SU-DHL-6 (cell line): Measurements from ENCODE around the gene LTB4R.

Experiments used
- H2AFZ ChIP-seq: fragments of 200-600 bp; sonication (generic); 2 replicates; pipeline ENCODE4 v1.6.1; 2014; ENCODE audit warnings: low read depth, mild to moderate bottlenecking, moderate library complexity, mixed read lengths, antibody characterized with exemption, low read length; ENCODE audit not compliant: severe bottlenecking
- H3F3A ChIP-seq: fragments of 200-600 bp; shearing (Covaris generic); 2 replicates; pipeline ENCODE4 v1.6.0; 2016; ENCODE audit warnings: antibody characterized with exemption, mild to moderate bottlenecking; ENCODE audit not compliant: insufficient read depth
- H3K27ac ChIP-seq: fragments of 200-600 bp; sonication (generic); 2 replicates; pipeline ENCODE4 v1.5.1; 2016; ENCODE audit warnings: low read depth, mild to moderate bottlenecking, low read length, moderate library complexity, mixed read lengths
- H3K27me3 ChIP-seq: fragments of 200-600 bp; sonication (generic), shearing (Covaris generic); 2 replicates; pipeline ENCODE4 v1.6.0; 2014; ENCODE audit warnings: mild to moderate bottlenecking, low read length
- H3K36me3 ChIP-seq: fragments of 200-600 bp; sonication (generic); 2 replicates; pipeline ENCODE4 v1.6.1; 2014; ENCODE audit warnings: mild to moderate bottlenecking, low read length, mixed read lengths
- H3K4me2 ChIP-seq: fragments of 300-600, 200-600 bp; shearing (Covaris generic), sonication (generic); 2 replicates; pipeline ENCODE4 v1.6.0; 2014; ENCODE audit warnings: low read length, low read depth, mild to moderate bottlenecking; ENCODE audit not compliant: poor library complexity, severe bottlenecking
- H3K4me3 ChIP-seq: fragments of 200-600 bp; sonication (generic); 2 replicates; pipeline ENCODE4 v1.5.1; 2014; ENCODE audit warnings: antibody characterized with exemption, low read length, mild to moderate bottlenecking, mixed read lengths; ENCODE audit not compliant: insufficient read depth, poor library complexity, severe bottlenecking
- H3K79me2 ChIP-seq: fragments of 200-600 bp; sonication (generic); 2 replicates; pipeline ENCODE4 v1.6.1; 2014; ENCODE audit warnings: mild to moderate bottlenecking, low read length, moderate library complexity; ENCODE audit not compliant: insufficient read depth
- H3K9ac ChIP-seq: fragments of 200-600 bp; sonication (generic); 2 replicates; pipeline ENCODE4 v1.7.0; 2014; ENCODE audit warnings: mild to moderate bottlenecking, low read length
- H3K9me2 ChIP-seq: fragments of 200-600 bp; sonication (generic); replicated peaks from 2 replicates; pipeline ENCODE4 v1.6.1; 2014; ENCODE audit warnings: low read length; ENCODE audit not compliant: insufficient read depth
- H3K9me3 ChIP-seq: fragments of 200-600 bp; sonication (generic); 2 replicates; pipeline ENCODE4 v1.6.1; 2014; ENCODE audit warnings: low read length, mixed read lengths; ENCODE audit not compliant: insufficient read depth
- H4K20me1 ChIP-seq: fragments of 200-600 bp; sonication (generic); 2 replicates; pipeline ENCODE4 v1.6.1; 2014; ENCODE audit warnings: low read depth, mild to moderate bottlenecking, antibody characterized with exemption, low read length, moderate library complexity, mixed read lengths
- CTCF ChIP-seq: fragments of 200-600 bp; sonication (generic); IDR thresholded peaks from one replicate; pipeline ENCODE4 v1.5.1; 2017; ENCODE audit warnings: antibody characterized with exemption, mild to moderate bottlenecking, low read length, moderate library complexity; ENCODE audit not compliant: insufficient read depth, poor library complexity, severe bottlenecking
- EZH2phosphoT487 ChIP-seq: fragments of 200-600 bp; sonication (generic), shearing (Covaris generic); conservative IDR thresholded peaks from 2 replicates; pipeline ENCODE4 v1.6.1; 2018; ENCODE audit warnings: mild to moderate bottlenecking, antibody characterized with exemption, low read length, moderate library complexity, mixed read lengths

LTB4R gene

GRCh38 chr14:24365600-24366412, 54.5 kb downstream of the LTB4R start:
- Histone ChIP-seq H3F3A (peaks cover 4% of the 10 kb centered on the region), H3K4me2 (peak overlapping the region; percentile 79), H3K79me2 (no peaks in the 10 kb centered on the region), H3K27ac (peak overlapping the region; percentile 78), H3K27me3 (no peaks in the 10 kb centered on the region), H3K36me3 (no peaks in the 10 kb centered on the region), H2AFZ (peak overlapping the region; percentile 82), H3K9me3 (no peaks in the 10 kb centered on the region), H3K9me2 (no peaks in the 10 kb centered on the region), H4K20me1 (no peaks in the 10 kb centered on the region), H3K9ac (peak overlapping the region; percentile 52), H3K4me3 (peak overlapping the region; percentile 47)
- TF ChIP-seq CTCF, result peak; percentile 93
- TF ChIP-seq EZH2phosphoT487, result no peak

GRCh38 chr14:24366413-24366720, 55.1 kb downstream of the LTB4R start:
- Histone ChIP-seq H3F3A (peaks cover 4% of the 10 kb centered on the region), H3K4me2 (peak overlapping the region; percentile 79), H3K27me3 (no peaks in the 10 kb centered on the region), H3K9me3 (no peaks in the 10 kb centered on the region), H3K36me3 (no peaks in the 10 kb centered on the region), H4K20me1 (no peaks in the 10 kb centered on the region), H3K4me3 (peak overlapping the region; percentile 47), H3K79me2 (no peaks in the 10 kb centered on the region), H3K9me2 (no peaks in the 10 kb centered on the region), H3K9ac (peak overlapping the region; percentile 52), H3K27ac (peak overlapping the region; percentile 78), H2AFZ (peak overlapping the region; percentile 82)
- TF ChIP-seq CTCF (no peak), EZH2phosphoT487 (no peak)

- no peak for TF ChIP-seq EZH2phosphoT487
- no peak for TF ChIP-seq CTCF
- H3F3A ChIP-seq, result peaks cover 4% of the 10 kb centered on the region
- no peaks in the 10 kb centered on the region for H3K79me2 ChIP-seq
- H3K27ac ChIP-seq, result peak overlapping the region; percentile 78
- peak overlapping the region; percentile 52 for H3K9ac ChIP-seq
- no peaks in the 10 kb centered on the region for H3K36me3 ChIP-seq
- H3K4me3 ChIP-seq, result peak overlapping the region; percentile 47
- no peaks in the 10 kb centered on the region for H3K9me3 ChIP-seq
- H3K9me2 ChIP-seq, result no peaks in the 10 kb centered on the region
- H3K27me3 ChIP-seq, result no peaks in the 10 kb centered on the region
- H4K20me1 ChIP-seq, result no peaks in the 10 kb centered on the region
- H3K4me2 ChIP-seq, result peak overlapping the region; percentile 79
- peak overlapping the region; percentile 82 for H2AFZ ChIP-seq
Measured at GRCh38 chr14:24366721-24367513, 55.6 kb downstream of the LTB4R start.
